Right lobe of liver (tissue), 4 donors: ENCODE measurements around the gene KANSL1.

Experiments
- CTCF ChIP-seq, 4 donors: fragments of 200-600 bp in 3 of 4; fragments of 450-650 bp in 1 of 4; IDR thresholded peaks; one replicate each; pipeline versions ENCODE4 v1.5.1 to v1.8.0; 2016 to 2022; ENCODE audit warnings: antibody characterized with exemption in 4 of 4, mild to moderate bottlenecking in 2 of 4
- POLR2A ChIP-seq: fragments of 450-650 bp; IDR thresholded peaks from one replicate; pipeline ENCODE4 v1.6.1; 2017; ENCODE audit warnings: antibody characterized with exemption, mild to moderate bottlenecking
- donor health status: DM: no; HTN: no; CAD: no.
- donor health status: DM: no; HTN: no; CAD: no.
- donor health status: DM: no; HTN: yes; CAD: no.

- no peak for TF ChIP-seq POLR2A
- no peak for TF ChIP-seq CTCF (IDR thresholded peaks at IDR 0.05)
These were observed 173.0 kb downstream of the KANSL1 start for GRCh38 chr17:46020023-46020761.
